Kasumi-1 (cell line): ENCODE measurements around the gene R3HDM2.

Experiments used
- DNase-seq, 2 experiments: peaks; one replicate each; lab custom pipeline; 2025; lab: John Stamatoyannopoulos, UW

R3HDM2 gene

DNA sequence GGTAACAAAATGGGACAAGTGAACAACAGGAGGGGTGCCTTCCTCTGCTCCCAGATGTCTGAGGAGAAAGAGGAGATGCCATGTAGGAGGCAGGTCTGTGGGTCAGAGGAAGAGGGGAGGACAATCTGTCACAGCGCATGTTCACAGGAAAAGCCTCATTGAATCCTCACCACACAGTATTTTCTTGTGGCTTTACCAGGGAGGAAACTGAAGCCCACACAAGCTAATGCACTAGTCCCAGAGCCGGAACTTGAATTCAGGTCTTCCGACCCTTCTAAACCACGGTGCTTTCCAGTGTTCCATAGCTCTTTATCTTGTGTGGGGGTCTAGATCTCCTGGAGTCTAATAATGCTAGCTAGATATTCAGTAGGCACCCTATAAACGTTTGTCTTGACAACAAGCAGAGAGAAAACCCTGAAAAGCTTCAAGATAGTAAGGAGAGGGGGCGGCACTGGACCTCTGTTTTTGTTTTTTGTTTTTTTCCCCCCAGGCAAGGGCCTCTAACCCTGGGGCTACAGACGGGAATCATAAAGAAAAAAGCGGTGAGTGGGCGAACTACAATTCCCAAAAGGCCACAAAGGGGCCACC is 201.7 kb downstream of the R3HDM2 start:
- peak; percentile 78 for DNase-seq

DNA sequence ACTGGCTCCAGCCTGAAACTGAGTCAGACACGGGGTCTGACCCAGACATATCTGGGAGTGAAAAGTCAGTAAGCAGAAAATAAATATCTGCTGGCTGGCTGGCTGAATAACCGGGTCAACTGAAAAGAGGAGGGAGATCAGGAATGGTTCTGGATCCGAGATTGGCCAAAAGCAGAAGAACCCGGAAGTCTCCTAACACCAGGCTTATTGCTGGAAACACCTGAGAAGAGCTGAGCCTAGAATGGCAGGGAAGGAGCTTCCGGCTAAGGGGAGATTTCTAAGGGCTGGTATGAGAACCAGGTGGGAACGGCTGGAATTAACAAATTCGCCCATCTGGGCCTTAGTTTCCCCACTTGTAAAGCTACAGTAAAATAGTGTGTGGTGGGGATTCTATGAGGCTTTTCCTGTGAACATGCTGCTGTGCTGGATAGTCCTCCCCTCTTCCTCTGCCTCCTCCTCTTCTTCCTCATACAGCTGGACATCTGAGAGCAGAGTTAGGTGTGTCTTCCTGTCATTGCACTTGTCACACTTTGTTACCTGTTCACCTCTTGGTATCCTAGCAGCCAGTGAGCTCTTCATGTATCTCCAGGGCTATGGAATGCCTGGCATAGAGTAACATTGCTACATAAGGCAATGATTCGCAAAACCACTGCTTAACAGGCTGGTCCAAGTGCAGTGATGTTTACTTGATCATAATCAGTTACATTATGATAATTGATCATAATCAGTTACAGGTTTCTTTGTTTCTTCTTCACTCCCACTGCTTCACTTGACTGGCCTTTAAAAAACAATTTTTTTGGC is 203.3 kb downstream of the R3HDM2 start:
- no peak for DNase-seq

DNA sequence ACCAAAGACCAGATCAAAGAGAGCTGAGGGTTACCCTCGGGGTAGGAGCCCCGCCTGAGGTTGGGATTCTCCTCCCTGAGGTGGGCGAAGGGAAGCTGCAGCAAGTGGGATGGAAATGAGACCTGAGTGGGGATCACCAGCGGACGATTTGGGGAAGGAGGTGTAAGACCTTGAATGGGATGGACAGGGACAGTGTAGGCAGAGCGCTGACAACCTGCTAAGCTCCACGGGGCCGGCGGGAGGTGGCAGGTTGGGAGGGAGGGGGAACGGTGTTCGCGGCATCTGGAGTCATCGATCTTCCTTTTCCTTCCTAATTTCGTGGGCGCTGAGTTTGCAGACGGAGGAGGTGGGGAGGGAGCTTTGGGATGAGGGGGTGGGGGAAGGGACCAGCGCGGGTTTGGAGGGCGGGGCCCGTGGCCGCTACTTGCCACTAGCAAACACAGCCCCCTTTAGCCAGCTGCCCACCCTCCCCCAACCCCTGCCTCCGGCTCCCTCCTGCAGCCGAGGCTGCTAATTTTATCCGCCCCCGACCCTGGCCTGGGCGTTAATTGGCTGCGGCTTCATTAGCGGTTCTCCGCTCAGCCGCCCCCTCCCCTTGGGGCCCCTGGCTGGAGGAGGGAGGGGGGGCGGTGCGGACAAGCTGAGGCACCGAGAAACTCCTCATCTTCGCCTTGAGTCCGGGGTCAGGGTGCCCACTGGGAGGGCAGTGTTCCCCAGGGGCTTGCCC is 204.1 kb downstream of the R3HDM2 start:
- no peak for DNase-seq

DNA sequence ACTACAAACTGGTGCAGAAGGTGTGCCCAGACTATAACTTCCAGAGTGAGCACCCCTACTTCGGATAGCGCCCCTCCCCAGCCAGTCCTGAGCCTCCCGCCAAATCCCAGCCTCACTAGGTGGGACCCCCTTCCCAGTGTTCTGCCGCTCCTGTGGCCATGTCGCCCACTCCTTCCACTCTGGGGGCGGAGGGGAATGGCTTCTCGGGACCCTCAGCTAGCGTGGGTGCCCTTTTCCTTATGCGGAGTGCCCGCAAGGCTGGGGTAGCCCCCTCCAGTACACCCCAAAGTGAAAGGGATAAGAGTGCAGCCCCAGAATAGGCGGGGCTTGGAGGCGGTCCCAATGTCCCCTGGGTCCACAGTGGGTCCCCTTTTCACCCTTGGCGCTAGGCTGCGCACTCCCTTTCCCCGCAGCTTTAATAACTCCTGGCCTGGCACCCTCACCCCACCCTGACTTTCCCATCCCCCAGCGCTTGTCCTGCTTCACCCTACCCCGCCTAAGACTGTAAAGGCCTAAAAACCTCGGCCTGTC is 205.1 kb downstream of the R3HDM2 start:
- DNase-seq, result no peak

DNA sequence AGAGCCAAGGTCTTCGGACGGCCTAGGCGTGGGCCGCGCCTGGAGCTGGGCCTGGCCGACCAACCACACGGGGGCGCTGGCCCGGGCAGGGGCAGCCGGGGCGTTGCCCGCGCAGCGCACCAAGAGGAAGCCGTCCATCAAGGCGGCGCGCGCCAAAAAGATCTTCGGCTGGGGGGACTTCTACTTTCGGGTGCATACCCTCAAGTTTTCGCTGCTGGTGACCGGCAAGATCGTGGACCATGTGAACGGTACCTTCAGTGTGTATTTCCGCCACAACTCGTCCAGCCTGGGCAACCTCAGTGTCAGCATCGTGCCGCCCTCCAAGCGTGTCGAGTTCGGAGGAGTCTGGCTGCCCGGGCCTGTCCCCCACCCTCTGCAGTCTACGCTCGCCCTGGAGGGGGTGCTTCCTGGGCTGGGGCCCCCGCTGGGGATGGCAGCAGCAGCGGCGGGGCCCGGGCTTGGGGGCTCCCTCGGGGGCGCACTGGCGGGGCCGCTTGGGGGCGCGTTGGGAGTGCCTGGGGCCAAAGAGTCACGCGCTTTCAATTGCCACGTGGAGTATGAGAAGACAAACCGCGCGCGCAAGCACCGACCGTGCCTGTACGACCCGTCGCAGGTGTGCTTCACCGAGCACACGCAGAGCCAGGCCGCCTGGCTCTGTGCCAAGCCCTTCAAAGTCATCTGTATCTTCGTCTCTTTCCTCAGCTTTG is 205.7 kb downstream of the R3HDM2 start:
- DNase-seq, result peak in 1 of 2 experiments; percentile 40

DNA sequence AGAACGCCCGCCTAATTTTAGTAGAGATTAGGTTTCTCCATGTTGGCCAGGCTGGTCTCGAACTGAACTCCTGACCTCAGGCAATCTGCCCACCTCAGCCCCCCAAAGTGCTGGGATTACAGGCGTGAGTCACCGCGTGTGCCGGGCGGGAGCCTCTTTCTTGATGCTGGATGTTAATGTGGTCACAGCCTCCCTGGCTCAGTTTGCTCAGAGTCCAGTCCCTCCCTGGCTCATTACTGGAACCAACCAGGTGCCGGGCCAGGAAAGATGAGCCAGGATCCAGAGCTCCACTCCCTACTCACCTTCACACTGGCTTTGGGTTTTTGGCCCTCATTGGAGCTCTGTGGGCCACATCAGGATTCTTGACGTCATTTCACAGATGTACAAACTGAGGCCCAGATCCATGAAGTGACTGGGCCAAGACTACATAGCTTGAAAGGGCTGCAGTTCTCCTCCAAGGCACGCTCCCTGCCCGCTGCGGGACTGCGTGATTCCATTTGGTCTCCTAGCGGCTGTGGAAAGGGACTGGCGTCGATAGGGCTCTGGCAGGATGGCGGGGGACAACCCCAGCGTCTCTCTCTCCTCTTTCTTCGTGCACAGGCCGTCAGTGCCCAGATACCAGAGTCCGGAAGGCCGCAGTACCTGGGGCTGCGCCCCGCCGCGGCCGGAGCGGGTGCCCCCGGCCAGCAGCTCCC is 206.4 kb downstream of the R3HDM2 start:
- DNase-seq, result no peak

DNA sequence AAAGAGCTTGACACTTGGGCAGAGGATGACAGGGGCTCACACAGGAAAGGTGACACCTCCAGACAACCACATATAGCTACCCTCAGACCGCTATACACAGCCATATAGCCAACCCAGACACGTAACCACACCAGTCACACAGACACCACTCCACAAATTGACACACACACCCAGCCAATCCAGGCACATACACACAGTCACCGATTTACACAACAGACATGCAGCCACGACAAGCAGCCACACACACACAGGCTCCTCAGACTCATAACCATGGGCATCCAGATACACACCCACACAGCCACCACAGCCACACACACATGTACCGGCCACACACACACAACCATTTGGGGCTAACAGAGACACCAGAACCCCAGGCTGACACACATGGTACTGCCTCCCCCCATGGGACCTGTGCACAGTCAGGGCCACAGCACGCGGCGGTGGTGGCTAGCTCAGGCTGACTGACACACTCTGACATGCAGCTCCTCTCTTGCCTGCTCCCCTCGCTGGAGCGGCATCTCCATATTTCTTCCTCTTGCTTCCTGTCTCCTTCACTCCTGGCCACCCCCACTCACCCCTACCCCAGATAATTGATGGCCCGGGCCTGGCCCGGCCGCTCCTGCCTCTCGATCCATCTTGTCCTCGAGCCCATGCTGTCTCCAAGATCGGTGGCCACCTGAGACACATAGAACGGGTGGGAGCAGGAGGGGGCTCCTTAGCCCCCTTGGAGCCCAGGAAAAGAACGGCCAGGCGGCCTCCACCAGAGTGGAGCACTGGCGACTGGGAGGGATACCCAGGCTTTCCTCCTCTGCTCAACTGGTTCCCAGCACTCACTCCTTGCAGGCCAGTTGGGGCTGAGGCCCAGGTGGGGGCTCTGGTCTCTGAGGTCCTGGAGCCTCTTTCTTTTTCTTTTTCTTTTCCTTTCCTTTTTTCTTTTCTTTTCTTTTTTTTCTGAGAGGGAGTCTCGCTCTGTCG is 207.4 kb downstream of the R3HDM2 start:
- no peak for DNase-seq

DNA sequence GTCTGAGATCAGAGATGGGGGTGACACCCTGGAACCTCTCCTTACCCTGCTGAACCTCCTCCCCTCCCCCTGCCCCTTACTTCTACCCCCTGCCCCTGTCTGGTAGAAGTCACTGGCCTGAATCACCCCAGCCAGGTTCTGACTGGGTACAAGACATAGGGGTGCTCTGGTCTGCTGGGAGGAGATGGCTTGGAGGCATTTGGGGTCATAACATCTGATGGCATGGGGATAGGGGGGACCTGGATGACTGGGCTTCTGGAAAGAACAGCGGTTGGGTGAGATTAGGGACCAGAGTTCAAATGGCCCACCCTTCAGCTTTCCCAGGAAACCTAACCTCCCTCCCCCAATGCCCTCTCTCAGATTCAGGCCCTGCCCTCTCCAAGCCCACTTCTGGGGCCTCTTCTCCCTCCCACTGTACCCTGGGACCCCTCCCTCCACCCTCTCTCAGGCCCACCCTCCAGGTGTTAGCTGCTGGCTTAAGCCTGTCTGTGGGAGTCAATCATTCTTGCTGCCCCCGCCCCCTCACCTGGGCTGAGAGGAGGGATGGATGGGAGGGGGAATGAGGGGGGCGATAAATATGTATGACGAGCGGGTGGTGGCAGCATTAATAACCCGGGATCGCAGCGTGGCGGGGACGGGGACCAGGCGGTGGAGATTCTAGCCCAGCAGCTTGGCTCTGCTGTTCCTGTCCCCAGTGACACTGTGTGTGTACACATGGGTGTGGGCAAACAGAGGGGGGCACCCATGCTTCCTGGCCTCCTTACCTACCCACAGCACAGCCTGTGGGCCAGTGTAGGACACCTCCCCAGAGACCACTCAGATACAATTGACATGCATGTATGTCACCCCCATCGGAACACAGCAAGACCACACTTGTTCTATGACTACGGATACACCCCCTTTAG is 208.3 kb downstream of the R3HDM2 start:
- no peak for DNase-seq

DNA sequence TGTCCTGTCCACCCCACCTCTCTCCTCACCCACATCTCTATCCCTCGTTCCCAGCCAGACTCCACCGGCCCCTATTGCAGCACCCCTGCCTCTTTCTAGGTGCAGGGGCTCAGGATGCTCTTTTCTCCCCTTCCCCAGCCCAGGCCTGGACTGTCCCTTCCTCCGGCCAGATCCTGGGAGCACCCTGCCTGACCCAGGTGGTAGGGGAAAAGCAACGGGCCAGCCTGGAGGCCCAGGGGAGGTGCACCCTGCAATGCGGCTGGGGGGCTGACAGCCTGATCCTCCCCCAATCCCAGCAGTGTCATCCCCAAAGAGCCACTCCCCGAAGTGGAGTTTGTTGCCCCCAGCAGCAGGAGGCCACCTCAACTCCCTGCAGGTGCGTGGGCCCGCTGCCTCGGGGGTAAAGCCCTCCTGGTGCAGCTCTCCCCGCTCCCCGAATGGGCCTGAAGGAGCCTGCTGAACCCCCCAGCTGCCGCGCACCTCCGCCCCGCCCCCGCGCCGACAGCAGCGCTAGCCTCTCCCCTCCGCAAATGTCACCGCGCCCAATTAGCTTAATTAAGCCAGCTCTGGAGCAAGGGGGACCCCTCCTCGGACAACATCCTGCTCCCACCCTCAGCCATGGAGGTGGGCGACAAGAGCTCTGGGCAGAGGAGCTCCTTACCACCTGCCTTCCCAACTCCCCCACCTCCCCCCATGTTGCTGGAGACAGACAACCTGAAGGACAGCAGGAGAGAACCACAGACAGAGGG is 209.5 kb downstream of the R3HDM2 start:
- no peak for DNase-seq

DNA sequence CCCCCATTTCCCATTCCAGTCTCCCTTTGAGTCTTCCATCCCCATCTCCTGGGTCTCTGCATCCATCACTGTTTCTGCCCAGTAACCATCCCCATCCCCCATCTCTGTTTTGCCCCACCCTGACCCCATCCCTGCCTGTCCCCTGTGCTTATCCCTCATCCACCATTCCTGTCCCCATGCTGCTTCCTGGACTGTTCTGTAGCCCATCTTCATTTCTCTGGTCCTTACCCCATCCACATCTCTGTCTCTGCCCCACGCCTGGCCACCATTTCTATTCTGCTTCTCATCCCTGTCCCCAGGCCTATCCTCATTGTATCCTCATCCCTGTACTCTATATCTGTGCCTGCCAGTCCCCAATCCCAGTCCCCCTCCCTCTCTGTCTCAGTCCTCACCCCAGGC is 210.1 kb downstream of the R3HDM2 start:
- DNase-seq, result no peak

DNA sequence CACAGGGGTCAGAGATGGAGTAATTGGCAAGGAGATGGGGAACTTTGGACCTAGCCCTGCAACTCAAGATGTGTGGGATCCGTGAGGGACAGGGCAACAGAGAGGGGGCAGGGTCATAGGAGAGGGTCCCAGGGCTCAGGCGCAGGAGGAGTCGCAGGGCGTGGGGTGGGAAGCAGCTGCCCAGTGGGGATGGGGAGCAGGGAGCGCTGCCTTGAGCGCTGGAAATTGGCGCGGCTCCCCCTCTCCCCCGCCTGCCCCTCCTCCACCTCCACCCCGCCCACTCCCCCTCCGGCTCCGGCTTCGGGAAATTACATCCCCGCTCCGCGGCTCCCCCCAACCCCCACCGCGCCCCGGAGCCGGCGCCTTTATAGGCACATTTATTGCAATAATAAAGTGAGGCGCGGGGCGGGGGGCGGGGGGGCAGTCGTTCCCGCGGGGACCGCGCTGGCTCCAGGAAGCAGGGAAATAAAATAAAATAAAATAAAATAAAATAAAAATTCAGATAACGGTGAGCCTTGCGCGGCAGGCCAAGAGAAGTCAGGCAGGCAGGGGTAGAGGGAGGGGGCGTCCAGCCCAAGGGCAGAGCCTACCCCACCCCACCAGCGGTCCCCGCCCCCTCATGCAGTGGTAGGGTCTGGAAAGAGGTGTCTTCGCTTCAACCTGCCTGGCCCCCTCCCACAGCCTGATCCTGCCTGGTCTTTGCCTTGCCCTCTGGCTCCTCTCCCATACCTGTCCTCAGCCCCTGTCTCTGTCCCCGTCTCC is 210.7 kb downstream of the R3HDM2 start:
- DNase-seq, result no peak

DNA sequence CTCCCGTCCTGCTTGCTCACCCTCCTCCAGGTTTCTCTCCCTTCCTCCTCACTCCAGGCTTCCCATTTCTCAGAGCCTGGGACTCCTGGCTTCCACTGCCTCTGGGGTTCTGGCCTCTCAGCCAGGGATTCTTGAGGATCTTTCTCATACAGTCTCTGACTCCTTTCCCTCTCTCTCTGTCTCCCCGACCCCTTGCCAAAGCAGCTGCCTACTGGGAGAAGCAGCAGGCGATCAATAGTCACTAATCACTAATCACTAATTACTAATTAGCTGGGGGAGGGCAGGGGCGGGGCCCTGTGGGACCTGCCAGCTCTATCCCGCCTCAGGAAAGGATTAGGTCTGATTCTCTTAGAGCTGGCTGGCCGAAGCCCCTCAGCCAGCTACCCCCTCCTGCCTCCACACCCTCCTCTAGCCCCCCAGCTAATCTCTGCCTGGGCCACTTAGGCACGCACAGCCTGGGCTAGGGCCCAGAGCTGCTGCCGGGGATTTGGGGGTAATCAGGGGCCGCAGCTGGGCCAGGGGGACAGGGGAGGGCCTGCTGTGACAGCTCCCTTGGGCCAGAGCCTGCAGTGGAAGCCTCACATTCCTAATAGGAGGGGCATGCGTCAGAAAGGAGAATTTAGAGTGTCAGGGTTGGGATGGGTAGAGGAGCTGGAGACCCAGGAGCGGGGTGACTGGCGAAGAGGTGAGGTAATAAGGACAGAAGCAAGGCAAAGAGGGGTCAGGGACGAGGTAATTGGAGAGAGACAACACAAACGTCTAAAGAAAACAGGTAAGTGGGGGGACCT is 211.4 kb downstream of the R3HDM2 start:
- DNase-seq, result no peak

DNA sequence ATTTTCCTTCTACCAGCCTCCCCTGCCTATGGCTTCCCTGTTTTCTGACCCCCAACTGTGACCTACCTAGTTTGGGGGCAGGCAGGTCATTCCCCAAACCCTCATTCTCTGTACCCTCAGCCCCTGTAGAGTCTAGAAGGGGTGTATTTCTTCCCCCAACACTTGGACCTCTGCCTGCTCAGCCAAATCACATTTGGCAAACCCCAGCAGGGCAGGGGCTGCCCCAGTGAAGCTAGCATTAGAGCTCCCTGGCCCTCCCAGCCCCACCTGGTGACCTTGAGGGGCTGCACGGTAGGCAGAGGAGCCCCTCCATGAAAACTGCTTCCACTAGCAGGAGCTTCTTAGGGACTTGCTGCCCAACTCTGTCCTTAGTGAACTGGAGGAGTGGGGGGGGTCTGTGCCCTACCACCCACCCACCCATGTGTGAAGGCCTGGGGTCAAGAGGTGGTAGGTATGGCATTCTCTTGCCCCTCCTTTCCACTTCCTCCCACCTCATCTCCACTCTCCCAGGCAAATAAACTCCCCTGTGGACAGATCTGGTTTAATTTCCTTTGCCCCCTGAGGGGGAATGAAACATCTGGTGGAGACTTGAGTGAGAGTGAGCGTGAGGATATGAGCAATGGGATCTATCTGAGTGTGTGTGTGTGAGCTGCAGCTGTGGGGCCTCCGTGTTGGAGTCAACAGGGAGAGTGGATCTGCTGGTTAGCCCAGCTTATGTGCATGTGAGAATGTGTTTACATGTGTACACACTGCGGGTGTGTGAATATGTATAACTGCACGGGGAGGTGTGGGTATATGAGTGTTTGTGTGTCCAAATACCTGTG is 212.6 kb downstream of the R3HDM2 start:
- DNase-seq, result no peak

DNA sequence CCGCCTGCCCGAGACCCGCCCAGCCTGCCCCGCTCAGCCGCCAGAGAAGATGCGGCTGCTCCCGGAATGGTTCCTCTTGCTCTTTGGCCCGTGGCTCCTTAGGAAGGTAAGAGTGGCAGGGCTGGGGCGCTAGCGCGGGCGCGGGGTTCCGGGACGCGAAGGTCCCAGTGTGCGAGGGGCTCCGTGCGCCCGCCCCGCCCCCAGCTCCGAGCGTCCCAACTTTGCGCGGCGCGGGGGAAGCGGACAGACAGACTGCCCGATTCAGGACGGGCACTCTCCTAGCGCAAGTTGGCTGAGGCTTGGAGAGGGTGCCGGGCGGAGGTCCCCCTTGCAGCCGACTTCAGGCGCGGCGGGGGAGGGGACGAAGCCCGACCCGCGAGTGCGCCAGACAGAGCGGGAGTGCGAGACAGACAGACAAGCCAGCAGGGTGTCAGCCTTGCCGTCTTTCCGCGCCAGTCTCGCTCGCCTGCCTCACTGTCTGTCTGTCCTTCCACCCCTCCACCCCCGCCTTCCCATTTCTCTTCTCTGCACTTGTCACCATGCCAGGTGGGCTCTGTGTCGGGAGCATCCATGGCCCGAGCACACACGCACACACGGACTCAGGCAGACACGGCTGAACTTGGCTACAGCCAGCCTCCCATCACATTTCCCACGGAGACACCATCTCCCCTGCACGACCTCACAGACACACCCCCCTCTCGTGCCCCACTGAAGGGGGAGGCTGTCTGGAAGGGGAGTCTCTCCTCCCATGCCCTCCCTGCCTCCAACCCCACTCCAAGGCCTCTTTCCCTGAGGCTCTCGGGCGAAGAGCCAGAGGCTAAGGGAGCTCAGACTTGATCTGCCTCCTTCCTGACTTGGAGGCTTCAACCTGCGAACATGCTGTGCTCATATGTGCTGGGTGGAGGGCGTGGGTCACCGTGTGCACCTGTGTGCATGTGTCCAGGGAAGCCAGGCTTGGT is 213.6 kb downstream of the R3HDM2 start:
- DNase-seq, result no peak
